A549 treated with CORT108297 at 1 μM for 4 hours (cell line): ENCODE data around the gene KCNG4. TPM values are rescaled to one million over a fixed set of nuclear protein-coding genes. Genes with fewer than 3 reads are reported as not detected.

ENCODE experiments used
- total RNA-seq: library from RNA; stranded (reverse); fragments of 200-300 nt; extraction: Qiagen RNA extraction; gene quantifications from 5 replicates; pipeline ENCODE4 v1.2.3, GENCODE V29; 2022

KCNG4 gene
- not detected in 5 replicates for total RNA-seq

GRCh38 chr16:84239909-84240308, at the start of gene KCNG4:
KCNG4 (minus strand) TSS chr16:84240012; CDS start chr16:84237485, 2,527 bp downstream.

DNA sequence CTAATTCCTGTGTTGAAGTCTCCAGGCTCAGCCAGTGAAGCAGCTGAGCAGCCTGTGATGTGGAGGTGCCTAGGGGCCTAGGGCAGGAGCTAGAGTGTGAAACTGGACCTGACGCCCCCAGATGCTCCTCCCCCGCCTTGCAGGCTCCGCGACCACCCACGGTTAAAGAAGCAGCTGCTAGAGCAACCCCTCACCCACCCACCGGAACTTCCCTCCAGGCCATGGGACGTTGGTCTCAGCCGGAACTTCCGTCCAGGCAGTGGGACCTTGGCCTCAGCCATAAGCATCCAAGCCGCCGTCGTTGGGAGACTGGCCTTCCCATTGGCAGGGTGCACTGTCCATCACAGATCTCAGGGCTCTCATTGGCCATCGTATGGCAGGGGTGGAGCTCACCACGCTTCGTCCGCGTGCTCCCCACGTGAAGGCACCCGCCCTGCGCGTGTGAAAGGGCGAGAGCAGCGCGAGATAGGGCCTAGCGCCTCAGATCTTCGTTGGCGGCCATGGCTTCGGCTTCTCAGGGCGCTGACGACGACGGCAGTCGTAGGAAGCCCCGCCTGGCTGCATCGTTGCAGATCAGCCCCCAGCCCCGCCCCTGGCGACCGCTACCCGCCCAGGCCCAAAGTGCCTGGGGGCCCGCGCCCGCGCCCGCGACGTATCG, 49.0 kb downstream of the KCNG4 start, which contains the start of gene ADAD2:
TSS of gene ADAD2 (plus strand) at position 427 of the 658 bp plus-strand sequence. CDS start at position 501, 74 bp downstream.

GRCh38 chr16:84186685-84187437, 53.0 kb downstream of the KCNG4 start, which contains the start of gene TAF1C:
TAF1C (minus strand) TSS chr16:84187057; CDS start chr16:84184988, 2,069 bp downstream.

Other genes with a start within 250 kb of the KCNG4 start
- gene SLC38A8, start 197.2 kb downstream of the KCNG4 start, total RNA-seq: not detected in 5 replicates
- 41.7 to 49.1 TPM (median 45.3 TPM) in 5 replicates for gene MBTPS1, start 123.1 kb downstream of the KCNG4 start, total RNA-seq
- gene HSDL1, start 94.8 kb downstream of the KCNG4 start, total RNA-seq: 18.1 to 19.6 TPM (median 19.4 TPM) in 5 replicates
- 0.14 to 0.60 TPM (median 0.20 TPM) in 5 replicates for gene DNAAF1, start 94.7 kb downstream of the KCNG4 start, total RNA-seq
- 22.8 to 36.8 TPM (median 32.7 TPM) in 5 replicates for gene TAF1C, start 53.0 kb downstream of the KCNG4 start, total RNA-seq
- 0.05 to 0.08 TPM (median 0.07 TPM) in 3 of 5 replicates, not detected in the others for gene ADAD2, start 48.9 kb downstream of the KCNG4 start, total RNA-seq
- 0.07 TPM in 1 of 5 replicates, not detected in the others for gene WFDC1, start 54.9 kb upstream of the KCNG4 start, total RNA-seq
- gene ATP2C2, start 128.5 kb upstream of the KCNG4 start, total RNA-seq: 0.04 to 0.10 TPM (median 0.07 TPM) in 4 of 5 replicates, not detected in the other